ENCODE results near the gene MEN1.
A peak's percentile ranks its signal among the peaks of the same experiment; 100 is the strongest.

MEN1 gene

GRCh38 chr11:64790205-64791095 is 19.9 kb downstream of the MEN1 start:
- no peaks in the 10 kb centered on the region for H3K27me3 ChIP-seq (ENCODE audit: control insufficient read depth, insufficient read depth, low read length)
- H3K4me3 ChIP-seq (ENCODE audit: low read length): no peak overlapping the region
- WGBS (ENCODE audit: insufficient coverage, insufficient read length): no CpG with 5 or more reads among the region's 25 CpGs
- no peak for DNase-seq (ENCODE audit: low read depth, low spot score)
- H3K36me3 ChIP-seq (ENCODE audit: control insufficient read depth, insufficient read depth, low read length): peaks cover 5% of the 10 kb centered on the region; the same call in 1 of the 2 replicates
- H3K27ac ChIP-seq (ENCODE audit: low read length): no peak overlapping the region
- H3K4me1 ChIP-seq (ENCODE audit: control insufficient read depth, insufficient read depth, low read length): no peaks in the 10 kb centered on the region
- no peaks in the 10 kb centered on the region for H3K9me3 ChIP-seq (ENCODE audit: control insufficient read depth, insufficient read depth, low read length)

- no peak overlapping the region for H3K27ac ChIP-seq (ENCODE audit: low read length)
- H3K4me1 ChIP-seq (ENCODE audit: control insufficient read depth, insufficient read depth, low read length): no peaks in the 10 kb centered on the region
Observed at GRCh38 chr11:64789331-64790204, 20.8 kb downstream of the MEN1 start.

GRCh38 chr11:64788321-64789215 is 21.8 kb downstream of the MEN1 start:
- WGBS (ENCODE audit: insufficient coverage, insufficient read length): no CpG with 5 or more reads among the region's 9 CpGs
- Histone ChIP-seq H3K4me1 (ENCODE audit: control insufficient read depth, insufficient read depth, low read length) (no peaks in the 10 kb centered on the region), H3K27ac (ENCODE audit: low read length) (no peak overlapping the region), H3K36me3 (ENCODE audit: control insufficient read depth, insufficient read depth, low read length) (peaks cover 5% of the 10 kb centered on the region; the same call in 1 of the 2 replicates), H3K4me3 (ENCODE audit: low read length) (no peak overlapping the region), H3K27me3 (ENCODE audit: control insufficient read depth, insufficient read depth, low read length) (no peaks in the 10 kb centered on the region), H3K9me3 (ENCODE audit: control insufficient read depth, insufficient read depth, low read length) (no peaks in the 10 kb centered on the region)
- no peak for DNase-seq (ENCODE audit: low read depth, low spot score)

More at GRCh38 chr11:64789331-64790204, 20.8 kb downstream of the MEN1 start:
- WGBS (ENCODE audit: insufficient coverage, insufficient read length): no CpG with 5 or more reads among the region's 15 CpGs
- Histone ChIP-seq H3K4me3 (ENCODE audit: low read length) (no peak overlapping the region), H3K27me3 (ENCODE audit: control insufficient read depth, insufficient read depth, low read length) (no peaks in the 10 kb centered on the region), H3K9me3 (ENCODE audit: control insufficient read depth, insufficient read depth, low read length) (no peaks in the 10 kb centered on the region), H3K36me3 (ENCODE audit: control insufficient read depth, insufficient read depth, low read length) (peaks cover 5% of the 10 kb centered on the region; the same call in 1 of the 2 replicates)
- no peak for DNase-seq (ENCODE audit: low read depth, low spot score)

- no peak overlapping the region for H3K4me3 ChIP-seq (ENCODE audit: low read length)
- WGBS (ENCODE audit: insufficient coverage, insufficient read length): no CpG with 5 or more reads among the region's 15 CpGs
- no peak overlapping the region for H3K27ac ChIP-seq (ENCODE audit: low read length)
- no peaks in the 10 kb centered on the region for H3K4me1 ChIP-seq (ENCODE audit: control insufficient read depth, insufficient read depth, low read length)
- peaks cover 5% of the 10 kb centered on the region; the same call in 1 of the 2 replicates for H3K36me3 ChIP-seq (ENCODE audit: control insufficient read depth, insufficient read depth, low read length)
- no peaks in the 10 kb centered on the region for H3K27me3 ChIP-seq (ENCODE audit: control insufficient read depth, insufficient read depth, low read length)
- H3K9me3 ChIP-seq (ENCODE audit: control insufficient read depth, insufficient read depth, low read length): no peaks in the 10 kb centered on the region
- DNase-seq (ENCODE audit: low read depth, low spot score): no peak
Observed at GRCh38 chr11:64787526-64788320, 22.6 kb downstream of the MEN1 start.

- no peak for DNase-seq (ENCODE audit: low read depth, low spot score)
- H3K4me1 ChIP-seq (ENCODE audit: control insufficient read depth, insufficient read depth, low read length): no peaks in the 10 kb centered on the region
- no peak overlapping the region for H3K4me3 ChIP-seq (ENCODE audit: low read length)
- no peaks in the 10 kb centered on the region for H3K9me3 ChIP-seq (ENCODE audit: control insufficient read depth, insufficient read depth, low read length)
- no CpG with 5 or more reads among the region's 10 CpGs for WGBS (ENCODE audit: insufficient coverage, insufficient read length)
- no peaks in the 10 kb centered on the region for H3K27me3 ChIP-seq (ENCODE audit: control insufficient read depth, insufficient read depth, low read length)
- H3K36me3 ChIP-seq (ENCODE audit: control insufficient read depth, insufficient read depth, low read length): peaks cover 5% of the 10 kb centered on the region; the same call in 1 of the 2 replicates
- H3K27ac ChIP-seq (ENCODE audit: low read length): no peak overlapping the region
Observed at GRCh38 chr11:64786308-64786707, 24.0 kb downstream of the MEN1 start.

GRCh38 chr11:64784813-64785581 is 25.4 kb downstream of the MEN1 start:
- no CpG with 5 or more reads among the region's 12 CpGs for WGBS (ENCODE audit: insufficient coverage, insufficient read length)

GRCh38 chr11:64778473-64779298 is 31.7 kb downstream of the MEN1 start, which contains the start of gene SF1:
TSS of gene SF1 (minus strand) at chr11:64778542. CDS start at chr11:64778392, 150 bp downstream.
- Histone ChIP-seq H3K9me3 (ENCODE audit: control insufficient read depth, insufficient read depth, low read length) (no peaks in the 10 kb centered on the region), H3K4me1 (ENCODE audit: control insufficient read depth, insufficient read depth, low read length) (no peaks in the 10 kb centered on the region), H3K27ac (ENCODE audit: low read length) (no peak within 1 kb of the TSS), H3K36me3 (ENCODE audit: control insufficient read depth, insufficient read depth, low read length) (peaks cover 14% of the 10 kb centered on the region; the same call in 1 of the 2 replicates), H3K4me3 (ENCODE audit: low read length) (peak within 1 kb of the TSS; percentile 64), H3K27me3 (ENCODE audit: control insufficient read depth, insufficient read depth, low read length) (no peaks in the 10 kb centered on the region)
- no CpG with 5 or more reads among the region's 80 CpGs for WGBS (ENCODE audit: insufficient coverage, insufficient read length)
- peak; percentile 99 for DNase-seq (ENCODE audit: low read depth, low spot score)

More at GRCh38 chr11:64784813-64785581, 25.4 kb downstream of the MEN1 start:
- Histone ChIP-seq H3K9me3 (ENCODE audit: control insufficient read depth, insufficient read depth, low read length) (no peaks in the 10 kb centered on the region), H3K27ac (ENCODE audit: low read length) (no peak overlapping the region), H3K4me1 (ENCODE audit: control insufficient read depth, insufficient read depth, low read length) (no peaks in the 10 kb centered on the region), H3K36me3 (ENCODE audit: control insufficient read depth, insufficient read depth, low read length) (peaks cover 5% of the 10 kb centered on the region; the same call in 1 of the 2 replicates), H3K4me3 (ENCODE audit: low read length) (no peak overlapping the region), H3K27me3 (ENCODE audit: control insufficient read depth, insufficient read depth, low read length) (no peaks in the 10 kb centered on the region)
- no peak for DNase-seq (ENCODE audit: low read depth, low spot score)

- Histone ChIP-seq H3K27me3 (ENCODE audit: control insufficient read depth, insufficient read depth, low read length) (no peaks in the 10 kb centered on the region), H3K27ac (ENCODE audit: low read length) (no peak overlapping the region), H3K4me3 (ENCODE audit: low read length) (peak overlapping the region; percentile 64), H3K9me3 (ENCODE audit: control insufficient read depth, insufficient read depth, low read length) (no peaks in the 10 kb centered on the region), H3K36me3 (ENCODE audit: control insufficient read depth, insufficient read depth, low read length) (peaks cover 18% of the 10 kb centered on the region; the same call in 1 of the 2 replicates), H3K4me1 (ENCODE audit: control insufficient read depth, insufficient read depth, low read length) (no peaks in the 10 kb centered on the region)
- WGBS (ENCODE audit: insufficient coverage, insufficient read length): no CpG with 5 or more reads among the region's 28 CpGs
- DNase-seq (ENCODE audit: low read depth, low spot score): no peak
Observed at GRCh38 chr11:64778223-64778472, 32.2 kb downstream of the MEN1 start.
